SU-DHL-6 (cell line): ENCODE results near the gene GNAS.

Experiments used
- CTCF ChIP-seq: fragments of 200-600 bp; sonication (generic); IDR thresholded peaks from one replicate; pipeline ENCODE4 v1.5.1; 2017; ENCODE audit warnings: antibody characterized with exemption, mild to moderate bottlenecking, low read length, moderate library complexity; ENCODE audit not compliant: insufficient read depth, poor library complexity, severe bottlenecking
- EZH2phosphoT487 ChIP-seq: fragments of 200-600 bp; sonication (generic), shearing (Covaris generic); conservative IDR thresholded peaks from 2 replicates; pipeline ENCODE4 v1.6.1; 2018; ENCODE audit warnings: mild to moderate bottlenecking, antibody characterized with exemption, low read length, moderate library complexity, mixed read lengths

- TF ChIP-seq CTCF: no peak
- TF ChIP-seq EZH2phosphoT487: no peak
Observed at GRCh38 chr20:58899512-58899911, 47.0 kb downstream of the GNAS start.
